WTC11 (cell line): Measurements from ENCODE around the gene TBCEL. TPM values are rescaled to one million over a fixed set of nuclear protein-coding genes. Genes with fewer than 3 reads are reported as not detected.

Source experiments
- ATAC-seq: fragments of 200-7000 bp; cut with Tn5 transposase; 2 replicates; pipeline ENCODE4 v1.10.0; 2021; ENCODE audit warnings: mild to moderate bottlenecking, moderate library complexity
- CTCF ChIA-PET: fragments of 300-600 bp; sonication (Branson Sonifier 250); formaldehyde crosslinking; loops from one replicate; lab custom pipeline; 2021; ENCODE audit warnings: antibody characterized with exemption; lab: Charles Lee
- POLR2A ChIA-PET: fragments of 350-600 bp; sonication (Branson Sonifier 250); formaldehyde crosslinking; loops from one replicate; lab custom pipeline; 2021; ENCODE audit warnings: antibody characterized with exemption; lab: Charles Lee
- DNase-seq: peaks from one replicate; pipeline ENCODE4 v3.0.0; 2021; ENCODE audit warnings: low spot score
- H3K27ac Mint-ChIP-seq: 2 replicates; pipeline ENCODE4 v1.8.0; 2021; ENCODE audit warnings: mixed read lengths
- H3K27me3 Mint-ChIP-seq: 2 replicates; pipeline ENCODE4 v1.8.0; 2021; ENCODE audit warnings: low read depth, mild to moderate bottlenecking, moderate library complexity, mixed read lengths
- H3K36me3 Mint-ChIP-seq: 2 replicates; pipeline ENCODE4 v1.8.0; 2021; ENCODE audit warnings: mixed read lengths
- H3K4me1 Mint-ChIP-seq: 2 replicates; pipeline ENCODE4 v1.8.0; 2022; ENCODE audit warnings: mixed read lengths
- H3K4me3 Mint-ChIP-seq: 2 replicates; pipeline ENCODE4 v1.8.0; 2021; ENCODE audit warnings: mild to moderate bottlenecking, moderate library complexity, mixed read lengths
- H3K9me3 Mint-ChIP-seq: 2 replicates; pipeline ENCODE4 v1.8.0; 2021; ENCODE audit warnings: mixed read lengths
- CDX4 ChIP-seq: fragments of 250-450 bp; sonication (Bioruptor Pico); IDR thresholded peaks from 2 replicates; pipeline ENCODE4 v1.9.0; 2021; ENCODE audit warnings: moderate library complexity, mild to moderate bottlenecking, inconsistent platforms, borderline replicate concordance
- CREM ChIP-seq: sonication (generic); formaldehyde crosslinking; IDR thresholded peaks from 2 replicates; pipeline ENCODE4 v1.8.1; 2022; ENCODE audit warnings: mild to moderate bottlenecking, missing genetic modification reagents, moderate library complexity
- E2F5 ChIP-seq: sonication (generic); formaldehyde crosslinking; IDR thresholded peaks from 2 replicates; pipeline ENCODE4 v1.8.1; 2022; ENCODE audit warnings: mild to moderate bottlenecking, moderate library complexity, missing genetic modification reagents
- ELF4 ChIP-seq: sonication (generic); formaldehyde crosslinking; IDR thresholded peaks from 2 replicates; pipeline ENCODE4 v1.8.1; 2022; ENCODE audit warnings: low read depth, mild to moderate bottlenecking, moderate library complexity, missing genetic modification reagents
- ESRRA ChIP-seq: sonication (generic); formaldehyde crosslinking; IDR thresholded peaks from 2 replicates; pipeline ENCODE4 v1.8.1; 2022; ENCODE audit warnings: mild to moderate bottlenecking, missing genetic modification reagents, borderline replicate concordance
- FOXK1 ChIP-seq: sonication (generic); formaldehyde crosslinking; IDR thresholded peaks from 2 replicates; pipeline ENCODE4 v1.8.0; 2022; ENCODE audit warnings: mild to moderate bottlenecking, moderate library complexity, missing genetic modification reagents
- FOXP4 ChIP-seq: sonication (generic); formaldehyde crosslinking; IDR thresholded peaks from 2 replicates; pipeline ENCODE4 v1.8.0; 2022; ENCODE audit warnings: mild to moderate bottlenecking, missing genetic modification reagents
- MYBL2 ChIP-seq: sonication (generic); formaldehyde crosslinking; IDR thresholded peaks from 2 replicates; pipeline ENCODE4 v1.8.1; 2023; ENCODE audit warnings: mild to moderate bottlenecking, moderate library complexity, missing genetic modification reagents
- NR3C1 ChIP-seq: sonication (generic); formaldehyde crosslinking; conservative IDR thresholded peaks from 2 replicates; pipeline ENCODE4 v1.8.1; 2023; ENCODE audit warnings: low read depth, mild to moderate bottlenecking, missing genetic modification reagents
- OVOL2 ChIP-seq: fragments of 250-450 bp; sonication (Bioruptor Pico); IDR thresholded peaks from 2 replicates; pipeline ENCODE4 v1.9.0; 2021; ENCODE audit warnings: mild to moderate bottlenecking, borderline replicate concordance
- PREB ChIP-seq: sonication (generic); formaldehyde crosslinking; IDR thresholded peaks from 2 replicates; pipeline ENCODE4 v1.8.1; 2022; ENCODE audit warnings: mild to moderate bottlenecking, missing genetic modification reagents, moderate library complexity, borderline replicate concordance
- RORB ChIP-seq: fragments of 250-450 bp; sonication (Bioruptor Pico); IDR thresholded peaks from 2 replicates; pipeline ENCODE4 v1.9.0; 2021; ENCODE audit warnings: mild to moderate bottlenecking
- SMAD3 ChIP-seq: sonication (generic); formaldehyde crosslinking; IDR thresholded peaks from 2 replicates; pipeline ENCODE4 v1.8.0; 2022; ENCODE audit warnings: missing genetic modification reagents, mild to moderate bottlenecking, borderline replicate concordance
- SOX15 ChIP-seq: fragments of 250-450 bp; sonication (Bioruptor Pico); IDR thresholded peaks from 2 replicates; pipeline ENCODE4 v1.9.0; 2021; ENCODE audit warnings: mild to moderate bottlenecking
- TCF7 ChIP-seq: sonication (generic); formaldehyde crosslinking; IDR thresholded peaks from 2 replicates; pipeline ENCODE4 v1.8.0; 2022; ENCODE audit warnings: mild to moderate bottlenecking, low read depth, missing genetic modification reagents, moderate library complexity
- TEAD4 ChIP-seq: sonication (generic); formaldehyde crosslinking; IDR thresholded peaks from 2 replicates; pipeline ENCODE4 v1.8.0; 2022; ENCODE audit warnings: mild to moderate bottlenecking, missing genetic modification reagents
- USF1 ChIP-seq: sonication (generic); formaldehyde crosslinking; IDR thresholded peaks from 2 replicates; pipeline ENCODE4 v1.8.0; 2022; ENCODE audit warnings: mild to moderate bottlenecking, missing genetic modification reagents
- ZBTB43 ChIP-seq: sonication (generic); formaldehyde crosslinking; IDR thresholded peaks from 2 replicates; pipeline ENCODE4 v1.8.1; 2023; ENCODE audit warnings: mild to moderate bottlenecking, missing genetic modification reagents
- ZNF121 ChIP-seq: sonication (generic); formaldehyde crosslinking; IDR thresholded peaks from 2 replicates; pipeline ENCODE4 v1.8.0; 2023; ENCODE audit warnings: missing genetic modification reagents
- total RNA-seq: library from RNA; stranded (reverse); gene quantifications from 3 replicates; pipeline ENCODE4 v1.2.3, GENCODE V29; 2021

TBCEL gene
- total RNA-seq, 1 experiment from 2014 or later: 9.5 TPM

- Mint-ChIP-seq H3K27me3 (no peaks in the 10 kb centered on the region), H3K4me3 (no peak overlapping the region), H3K4me1 (peaks cover 6% of the 10 kb centered on the region), H3K36me3 (peaks cover 15% of the 10 kb centered on the region), H3K9me3 (no peaks in the 10 kb centered on the region), H3K27ac (0 out of 2 replicates have a peak overlapping the region, but pooled peaks have one; percentile 11)
- CTCF ChIA-PET: interaction anchor here (0.6 kb wide), 1 partner anchor 63 kb away, joined by 3 read pairs; no protein-coding TSS in a partner anchor
- POLR2A ChIA-PET: interaction anchor here (0.6 to 0.7 kb wide), 2 partner anchors 38 to 1001 kb away, joined by 3 read pairs; no protein-coding TSS in a partner anchor
- TF ChIP-seq TCF7 (CRISPR knock-in tag): no peak
- no peak for TF ChIP-seq SMAD3 (CRISPR knock-in tag)
- TF ChIP-seq SOX15 (CRISPR knock-in tag): no peak
- no peak for TF ChIP-seq MYBL2 (CRISPR knock-in tag)
- no peak for TF ChIP-seq RORB (CRISPR knock-in tag)
- TF ChIP-seq FOXP4 (CRISPR knock-in tag): no peak
- no peak for TF ChIP-seq ELF4
- TF ChIP-seq ZBTB43 (CRISPR knock-in tag): no peak
- DNase-seq (no peak), ATAC-seq (no peak)
Observed at GRCh38 chr11:121048464-121049233, 24.7 kb downstream of the TBCEL start.

- peaks cover 13% of the 10 kb centered on the region for H3K36me3 Mint-ChIP-seq
- no peak overlapping the region for H3K4me3 Mint-ChIP-seq
- ATAC-seq (no peak), DNase-seq (no peak)
- ChIA-PET CTCF (interaction anchor here (0.9 kb wide), 1 partner anchor 141 kb away, joined by 3 read pairs; no protein-coding TSS in a partner anchor), POLR2A (interaction anchor here (0.6 kb wide), 1 partner anchor 108 kb away, joined by 3 read pairs; no protein-coding TSS in a partner anchor)
- H3K4me1 Mint-ChIP-seq: no peaks in the 10 kb centered on the region
- TF ChIP-seq USF1 (CRISPR knock-in tag) (no peak), ESRRA (CRISPR knock-in tag) (no peak), PREB (CRISPR knock-in tag) (no peak), MYBL2 (CRISPR knock-in tag) (no peak), NR3C1 (CRISPR knock-in tag) (no peak)
- TF ChIP-seq, all 79 proteins: peak for 0
- H3K9me3 Mint-ChIP-seq: no peaks in the 10 kb centered on the region
- H3K27me3 Mint-ChIP-seq: no peaks in the 10 kb centered on the region
- no peak overlapping the region for H3K27ac Mint-ChIP-seq
Observed at GRCh38 chr11:121053244-121053643, 29.3 kb downstream of the TBCEL start.

GRCh38 chr11:121054266-121054665 lies 30.4 kb downstream of the TBCEL start:
- Mint-ChIP-seq H3K27ac (no peak overlapping the region), H3K27me3 (no peaks in the 10 kb centered on the region), H3K36me3 (peaks cover 20% of the 10 kb centered on the region), H3K4me1 (no peaks in the 10 kb centered on the region), H3K9me3 (no peaks in the 10 kb centered on the region), H3K4me3 (no peak overlapping the region)
- ChIA-PET CTCF (interaction anchor here (1.1 kb wide), 1 partner anchor 10 kb away, joined by 4 read pairs; no protein-coding TSS in a partner anchor), POLR2A (no interaction called here)
- ATAC-seq (no peak), DNase-seq (no peak)
- TF ChIP-seq ZBTB43 (CRISPR knock-in tag): no peak
- TF ChIP-seq E2F5 (CRISPR knock-in tag): no peak
- no peak for TF ChIP-seq FOXP4 (CRISPR knock-in tag)
- no peak for TF ChIP-seq CREM (CRISPR knock-in tag)
- no peak for TF ChIP-seq SMAD3 (CRISPR knock-in tag)
- no peak for TF ChIP-seq ZNF121 (CRISPR knock-in tag)
- no peak for TF ChIP-seq TEAD4 (CRISPR knock-in tag)
- no peak for TF ChIP-seq CDX4 (CRISPR knock-in tag)
- no peak for TF ChIP-seq OVOL2
- no peak for TF ChIP-seq FOXK1 (CRISPR knock-in tag)
